Naive thymus-derived CD4-positive, alpha-beta T cell (primary cell): ENCODE data around the gene TPPP. TPM values are rescaled to one million over a fixed set of nuclear protein-coding genes. Genes with fewer than 3 reads are reported as not detected.
"Not testable (repeated sequence)": the region's sequence is repeated elsewhere in the genome, so short reads cannot be mapped to it uniquely, and the experiment has no call there.

ENCODE experiments used
- ATAC-seq: fragments of 150-1000 bp; cut with Tn5 transposase; 2 replicates; pipeline ENCODE4 v1.10.0; 2021; ENCODE audit warnings: mild to moderate bottlenecking, moderate library complexity
- CTCF ChIA-PET: fragments of 350-600 bp; sonication (Branson Sonifier 250); formaldehyde crosslinking; loops from one replicate; lab custom pipeline; 2021; ENCODE audit warnings: antibody characterized with exemption; lab: Charles Lee
- POLR2A ChIA-PET: fragments of 350-600 bp; sonication (Branson Sonifier 250); formaldehyde crosslinking; loops from one replicate; lab custom pipeline; 2021; ENCODE audit warnings: antibody characterized with exemption, inconsistent platforms; lab: Charles Lee
- DNase-seq, 9 donors: peaks; one replicate each; pipeline versions ENCODE4 v3.0.0 to v3.0.0-alpha.2; 2020 to 2022; ENCODE audit warnings: mixed read lengths in 1 of 9
- H3K27ac ChIP-seq: one replicate; pipeline ENCODE4 v1.7.0; 2013; ENCODE audit warnings: mild to moderate bottlenecking, low read depth, low read length, moderate library complexity
- H3K27me3 ChIP-seq, 2 donors: one replicate each; pipeline ENCODE4 v1.7.0; 2013; ENCODE audit warnings: low read length in 2 of 2, mild to moderate bottlenecking in 2 of 2, moderate library complexity in 2 of 2; ENCODE audit not compliant: control insufficient read depth in 2 of 2, insufficient read depth in 2 of 2
- H3K36me3 ChIP-seq, 3 experiments: 1 replicate in 2 of 3; 2 replicates in 1 of 3; pipeline ENCODE4 v1.7.0; 2013; ENCODE audit warnings: low read length in 3 of 3, mild to moderate bottlenecking in 3 of 3, moderate library complexity in 1 of 3; ENCODE audit not compliant: insufficient read depth in 3 of 3, control insufficient read depth in 2 of 3
- H3K4me1 ChIP-seq, 2 donors: one replicate each; pipeline ENCODE4 v1.7.0; 2013; ENCODE audit warnings: low read length in 2 of 2, mild to moderate bottlenecking in 2 of 2, moderate library complexity in 1 of 2; ENCODE audit not compliant: control insufficient read depth in 2 of 2, insufficient read depth in 2 of 2
- H3K4me3 ChIP-seq: 2 replicates; pipeline ENCODE4 v1.7.0; 2013; ENCODE audit warnings: mild to moderate bottlenecking, low read length
- H3K9me3 ChIP-seq, 3 experiments: 1 replicate in 2 of 3; 2 replicates in 1 of 3; pipeline ENCODE4 v1.7.0; 2013; ENCODE audit warnings: low read length in 3 of 3; ENCODE audit not compliant: control insufficient read depth in 2 of 3
- H3K27ac Mint-ChIP-seq, 9 donors: one replicate each; pipeline ENCODE4 v1.8.0; 2020 to 2022; ENCODE audit warnings: mixed read lengths in 9 of 9, mild to moderate bottlenecking in 8 of 9, moderate library complexity in 5 of 9, inconsistent platforms in 2 of 9
- H3K27me3 Mint-ChIP-seq, 5 donors: one replicate each; pipeline ENCODE4 v1.8.0; 2021 to 2022; ENCODE audit warnings: mixed read lengths in 5 of 5, mild to moderate bottlenecking in 1 of 5
- H3K36me3 Mint-ChIP-seq, 5 donors: one replicate each; pipeline ENCODE4 v1.8.0; 2020 to 2022; ENCODE audit warnings: mixed read lengths in 5 of 5, mild to moderate bottlenecking in 3 of 5, inconsistent platforms in 1 of 5
- H3K4me1 Mint-ChIP-seq, 7 donors: one replicate each; pipeline ENCODE4 v1.8.0; 2020 to 2022; ENCODE audit warnings: mixed read lengths in 7 of 7, mild to moderate bottlenecking in 3 of 7, inconsistent platforms in 1 of 7
- H3K4me3 Mint-ChIP-seq, 10 donors: one replicate each; pipeline ENCODE4 v1.8.0; 2020 to 2022; ENCODE audit warnings: mild to moderate bottlenecking in 10 of 10, mixed read lengths in 10 of 10, moderate library complexity in 6 of 10, inconsistent platforms in 2 of 10
- H3K9me3 Mint-ChIP-seq, 11 donors: one replicate each; pipeline ENCODE4 v1.8.0; 2020 to 2022; ENCODE audit warnings: mixed read lengths in 11 of 11, mild to moderate bottlenecking in 4 of 11, inconsistent platforms in 1 of 11, moderate library complexity in 1 of 11
- intact Hi-C, 2 donors: fragments of 100-400 bp; cut with micrococcal nuclease; formaldehyde crosslinking; loops; one replicate each; pipeline ENCODE4 v1.15.1; 2023
- polyA plus RNA-seq, 2 donors: library from polyadenylated mRNA; unstranded; fragments of 300-500 nt; fragmentation: Illumina TruSeq; gene quantifications; one replicate each; pipeline ENCODE4 v1.2.3, GENCODE V29; 2021
- total RNA-seq, 6 experiments: library from RNA in 5 of 6; stranded (reverse) in 5 of 6; gene quantifications; 1 replicate in 5 of 6; 2 replicates in 1 of 6; pipeline ENCODE4 v1.2.3 and lab custom pipeline; 2021 to 2026

Gene TPPP
- total and polyA plus RNA-seq, 7 experiments from 2014 or later: 0.02 to 3.4 (median 0.14) TPM

- H3K36me3 ChIP-seq, H3K27ac Mint-ChIP-seq, H3K4me3 Mint-ChIP-seq, CTCF ChIA-PET, H3K27me3 ChIP-seq, DNase-seq, H3K9me3 Mint-ChIP-seq, POLR2A ChIA-PET, H3K27ac ChIP-seq, H3K4me3 ChIP-seq, H3K36me3 Mint-ChIP-seq, H3K27me3 Mint-ChIP-seq, H3K4me1 ChIP-seq, H3K9me3 ChIP-seq, ATAC-seq, H3K4me1 Mint-ChIP-seq: not testable (repeated sequence)
- intact Hi-C loops: loop anchor here in 1 of 2 donors (5.0 kb wide), 1 partner anchor 202 kb away; the partner anchor contains the start of genes BRD9 and TRIP13
Observed at GRCh38 chr5:690293-690692, 2.9 kb downstream of the TPPP start.

GRCh38 chr5:688348-689010 is 4.7 kb downstream of the TPPP start:
- H3K27ac Mint-ChIP-seq, H3K36me3 Mint-ChIP-seq, intact Hi-C loops, H3K4me1 Mint-ChIP-seq, H3K27me3 ChIP-seq, H3K4me3 ChIP-seq, H3K4me1 ChIP-seq, H3K9me3 ChIP-seq, ATAC-seq, H3K4me3 Mint-ChIP-seq, H3K27me3 Mint-ChIP-seq, POLR2A ChIA-PET, CTCF ChIA-PET, H3K36me3 ChIP-seq, DNase-seq, H3K27ac ChIP-seq, H3K9me3 Mint-ChIP-seq: not testable (repeated sequence)

- intact Hi-C loops, H3K27ac Mint-ChIP-seq, H3K27me3 Mint-ChIP-seq, DNase-seq, H3K9me3 ChIP-seq, H3K27me3 ChIP-seq, CTCF ChIA-PET, ATAC-seq, POLR2A ChIA-PET, H3K4me1 Mint-ChIP-seq, H3K9me3 Mint-ChIP-seq, H3K27ac ChIP-seq, H3K4me3 ChIP-seq, H3K4me1 ChIP-seq, H3K4me3 Mint-ChIP-seq, H3K36me3 Mint-ChIP-seq, H3K36me3 ChIP-seq: not testable (repeated sequence)
Observed at GRCh38 chr5:686936-687335, 6.2 kb downstream of the TPPP start.

DNA sequence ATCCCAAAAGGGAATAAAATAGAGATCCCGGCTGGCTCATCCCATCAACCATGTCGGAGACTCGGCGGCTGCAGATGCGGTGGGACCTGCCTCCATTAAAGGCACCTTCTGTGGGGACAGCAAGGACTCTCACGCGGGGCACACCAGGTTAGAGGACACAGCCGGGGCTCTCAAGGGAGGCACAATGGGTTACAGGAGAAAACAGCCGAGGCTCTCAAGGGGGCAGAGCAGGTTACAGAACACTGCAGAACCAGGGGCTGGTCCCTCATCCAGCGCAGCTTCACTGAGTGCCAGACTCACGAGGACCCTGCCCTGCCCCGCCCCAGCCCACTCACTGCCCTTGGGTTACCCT is 7.0 kb downstream of the TPPP start:
- H3K4me3 ChIP-seq, CTCF ChIA-PET, POLR2A ChIA-PET, H3K4me3 Mint-ChIP-seq, ATAC-seq, H3K9me3 Mint-ChIP-seq, DNase-seq, H3K36me3 ChIP-seq, H3K9me3 ChIP-seq, H3K27ac ChIP-seq, intact Hi-C loops, H3K4me1 Mint-ChIP-seq, H3K27me3 ChIP-seq, H3K27me3 Mint-ChIP-seq, H3K4me1 ChIP-seq, H3K27ac Mint-ChIP-seq, H3K36me3 Mint-ChIP-seq: not testable (repeated sequence)

- ChIA-PET POLR2A (no interaction called here), CTCF (no interaction called here)
- H3K4me1 Mint-ChIP-seq: no peaks in the 10 kb centered on the region
- no peaks in the 10 kb centered on the region for H3K9me3 ChIP-seq
- ATAC-seq (no peak), DNase-seq (peak in 1 of 9 donors; percentile 20)
- no peak overlapping the region for H3K4me3 Mint-ChIP-seq
- no peaks in the 10 kb centered on the region for H3K36me3 Mint-ChIP-seq
- no peaks in the 10 kb centered on the region for H3K36me3 ChIP-seq
- no peak overlapping the region for H3K27ac Mint-ChIP-seq
- no peak overlapping the region for H3K4me3 ChIP-seq
- no peaks in the 10 kb centered on the region for H3K27me3 ChIP-seq
- H3K27ac ChIP-seq: no peak overlapping the region
- H3K9me3 Mint-ChIP-seq: no peaks in the 10 kb centered on the region
- intact Hi-C loops: no loop called here
- no peaks in the 10 kb centered on the region for H3K4me1 ChIP-seq
- peaks cover 0 to 9% (median 0%) of the 10 kb centered on the region in 5 donors for H3K27me3 Mint-ChIP-seq
Observed at GRCh38 chr5:685262-686171, 7.6 kb downstream of the TPPP start.

DNA sequence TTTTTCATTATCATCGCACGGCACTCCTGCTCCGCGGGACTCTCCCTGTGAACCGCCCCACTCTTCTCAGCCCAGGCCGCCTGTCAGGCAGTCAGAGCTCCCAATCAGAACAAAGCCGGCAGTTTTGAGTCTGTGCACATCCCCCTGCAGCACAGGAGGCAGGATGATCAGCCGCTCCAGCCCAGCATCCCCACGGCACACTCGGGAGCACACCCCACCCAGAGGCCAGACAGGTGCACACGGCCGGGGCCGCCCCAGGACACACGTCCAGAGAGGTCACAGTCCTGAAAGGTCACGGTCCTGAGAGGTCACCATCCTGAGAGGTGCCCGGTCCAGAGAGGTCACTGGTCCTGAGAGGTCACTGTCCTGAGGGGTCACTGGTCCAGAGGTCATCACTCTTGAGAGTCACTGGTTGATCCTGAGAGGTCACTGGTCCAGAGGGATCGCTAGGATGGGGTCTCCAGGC is 8.4 kb downstream of the TPPP start:
- H3K4me3 Mint-ChIP-seq: no peak overlapping the region

More for the DNA sequence above, 8.4 kb downstream of the TPPP start:
- H3K27me3 Mint-ChIP-seq: peaks cover 0 to 9% (median 0%) of the 10 kb centered on the region in 5 donors
- H3K4me1 ChIP-seq: no peaks in the 10 kb centered on the region
- ChIA-PET CTCF (no interaction called here), POLR2A (interaction anchor here (0.7 kb wide), 1 partner anchor 76 kb away, joined by 3 read pairs; no protein-coding TSS in a partner anchor)
- ATAC-seq (no peak), DNase-seq (no peak)
- H3K9me3 Mint-ChIP-seq: no peaks in the 10 kb centered on the region
- H3K27ac ChIP-seq: no peak overlapping the region
- no peak overlapping the region for H3K27ac Mint-ChIP-seq
- H3K4me1 Mint-ChIP-seq: no peaks in the 10 kb centered on the region
- no peaks in the 10 kb centered on the region for H3K9me3 ChIP-seq
- intact Hi-C loops: no loop called here
- no peaks in the 10 kb centered on the region for H3K36me3 ChIP-seq
- H3K4me3 ChIP-seq: no peak overlapping the region
- no peaks in the 10 kb centered on the region for H3K27me3 ChIP-seq
- no peaks in the 10 kb centered on the region for H3K36me3 Mint-ChIP-seq
